Femur (tissue), 1 donor: ENCODE data around the gene SCFD1.
"Not testable (repeated sequence)": the region's sequence is repeated elsewhere in the genome, so short reads cannot be mapped to it uniquely, and the experiment has no call there.

Experiments
- DNase-seq: peaks from one replicate; pipeline ENCODE4 v3.0.0-alpha.2; 2017

Gene SCFD1, protein sequence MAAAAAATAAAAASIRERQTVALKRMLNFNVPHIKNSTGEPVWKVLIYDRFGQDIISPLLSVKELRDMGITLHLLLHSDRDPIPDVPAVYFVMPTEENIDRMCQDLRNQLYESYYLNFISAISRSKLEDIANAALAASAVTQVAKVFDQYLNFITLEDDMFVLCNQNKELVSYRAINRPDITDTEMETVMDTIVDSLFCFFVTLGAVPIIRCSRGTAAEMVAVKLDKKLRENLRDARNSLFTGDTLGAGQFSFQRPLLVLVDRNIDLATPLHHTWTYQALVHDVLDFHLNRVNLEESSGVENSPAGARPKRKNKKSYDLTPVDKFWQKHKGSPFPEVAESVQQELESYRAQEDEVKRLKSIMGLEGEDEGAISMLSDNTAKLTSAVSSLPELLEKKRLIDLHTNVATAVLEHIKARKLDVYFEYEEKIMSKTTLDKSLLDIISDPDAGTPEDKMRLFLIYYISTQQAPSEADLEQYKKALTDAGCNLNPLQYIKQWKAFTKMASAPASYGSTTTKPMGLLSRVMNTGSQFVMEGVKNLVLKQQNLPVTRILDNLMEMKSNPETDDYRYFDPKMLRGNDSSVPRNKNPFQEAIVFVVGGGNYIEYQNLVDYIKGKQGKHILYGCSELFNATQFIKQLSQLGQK

DNA sequence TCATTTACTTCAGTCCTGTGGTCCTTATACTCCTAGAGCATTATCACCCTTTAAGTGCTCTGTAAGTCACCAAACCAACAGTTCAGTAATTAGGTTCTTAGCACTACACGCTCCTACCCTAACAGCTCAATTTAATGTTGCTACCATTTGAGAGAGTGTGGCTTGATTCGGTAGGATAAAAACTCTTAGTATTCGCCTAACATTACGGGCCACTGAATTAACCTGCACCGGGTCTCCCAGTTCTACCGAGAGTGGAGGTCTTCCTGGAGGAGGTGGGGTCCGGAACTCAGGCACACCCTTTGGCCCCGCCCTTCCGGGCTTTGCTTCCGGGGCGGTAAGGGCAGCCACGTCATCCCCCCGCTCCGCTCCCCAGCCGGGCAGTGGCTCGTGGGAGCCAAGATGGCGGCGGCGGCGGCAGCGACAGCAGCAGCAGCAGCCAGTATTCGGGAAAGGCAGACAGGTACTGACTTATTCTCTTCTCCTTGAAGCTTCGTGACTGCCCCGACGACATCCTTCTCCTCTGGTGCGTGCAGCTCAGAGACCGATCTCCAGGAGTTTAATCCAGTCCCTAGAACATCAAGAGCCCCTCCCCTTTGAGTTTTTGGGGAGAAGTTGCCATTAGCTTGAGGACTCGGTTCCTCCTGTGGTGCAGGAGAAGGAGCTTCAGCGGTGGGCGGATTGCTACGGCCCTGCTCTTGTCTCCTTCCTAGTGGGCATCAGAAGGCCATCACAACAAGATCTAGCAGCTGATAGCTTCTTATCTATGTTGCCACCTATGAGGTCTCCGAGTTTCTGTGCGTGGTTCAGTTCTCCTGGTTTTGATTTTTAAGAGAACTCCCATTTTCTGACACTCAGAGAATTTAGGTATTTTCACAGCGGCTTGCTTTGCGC, at the start of gene SCFD1:
Gene SCFD1 (plus strand): TSS at position 380 of the 891 bp plus-strand sequence. CDS start 20 bp downstream, at position 400.
- DNase-seq = peak; percentile 97

DNA sequence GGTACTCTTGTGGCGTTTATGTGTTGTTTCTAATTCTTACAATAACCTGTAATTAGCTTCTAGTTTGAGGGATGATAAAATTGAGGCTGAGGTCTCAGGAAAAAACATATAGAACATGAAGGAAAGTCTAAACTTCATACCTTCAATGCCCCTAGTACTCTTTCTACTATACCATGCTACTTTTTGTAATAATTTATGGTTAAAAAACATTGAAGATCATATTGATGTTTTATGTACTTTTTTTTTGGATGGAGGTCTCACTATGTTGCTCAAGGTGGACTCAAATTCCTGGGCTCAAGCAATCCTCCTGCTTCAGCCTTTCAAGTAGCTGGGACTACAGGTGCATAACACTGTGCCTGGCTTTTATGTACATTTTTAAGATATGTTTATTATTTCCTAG, 49.3 kb upstream of the SCFD1 start:
- no peak for DNase-seq

DNA sequence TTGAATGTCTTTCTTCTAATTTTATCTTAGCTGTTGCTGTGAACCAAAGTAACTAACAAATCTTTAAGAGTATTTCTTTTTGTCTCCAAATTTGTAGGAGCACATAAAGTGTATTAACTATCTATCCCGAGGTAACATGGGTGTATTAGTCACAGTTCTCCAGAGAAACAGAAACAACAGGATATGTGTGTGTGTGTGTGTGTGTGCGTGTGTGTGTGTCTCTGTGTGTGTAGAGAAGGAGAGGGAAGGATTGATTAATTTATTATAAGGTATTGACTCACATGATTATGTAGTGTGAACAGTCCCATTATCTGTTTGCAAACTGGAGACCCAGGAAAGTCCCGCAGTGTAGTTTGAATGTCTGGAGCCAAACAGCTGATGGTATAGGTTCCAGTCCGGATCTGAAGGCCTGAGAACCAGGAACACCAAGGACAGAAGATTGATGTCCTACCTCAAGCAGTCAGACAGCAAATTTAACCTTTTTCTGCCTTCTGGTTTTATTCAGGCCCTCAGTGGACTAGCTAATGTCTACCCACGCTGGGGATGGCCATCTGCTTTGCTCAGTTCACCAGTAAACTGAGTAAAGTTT, 48.8 kb upstream of the SCFD1 start:
- DNase-seq = no peak

DNA sequence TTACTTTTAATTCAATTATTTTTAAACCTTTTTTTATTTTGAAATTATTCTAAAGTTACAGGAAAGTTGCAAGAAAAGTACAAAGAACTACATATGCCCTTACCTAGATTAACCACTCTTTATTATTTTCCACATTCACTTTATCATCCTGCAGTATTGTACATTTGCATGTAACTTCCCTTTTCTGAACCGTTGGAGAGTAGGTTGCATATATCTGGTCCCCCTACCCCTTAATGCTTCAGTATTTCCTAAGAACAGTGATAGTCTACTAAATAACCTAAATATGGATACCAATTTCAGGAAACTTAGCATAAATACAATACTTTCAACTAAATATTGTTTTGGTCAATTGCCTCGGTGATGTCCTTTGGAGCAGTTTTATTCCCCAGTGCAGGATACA, 48.2 kb upstream of the SCFD1 start:
- no peak for DNase-seq

DNA sequence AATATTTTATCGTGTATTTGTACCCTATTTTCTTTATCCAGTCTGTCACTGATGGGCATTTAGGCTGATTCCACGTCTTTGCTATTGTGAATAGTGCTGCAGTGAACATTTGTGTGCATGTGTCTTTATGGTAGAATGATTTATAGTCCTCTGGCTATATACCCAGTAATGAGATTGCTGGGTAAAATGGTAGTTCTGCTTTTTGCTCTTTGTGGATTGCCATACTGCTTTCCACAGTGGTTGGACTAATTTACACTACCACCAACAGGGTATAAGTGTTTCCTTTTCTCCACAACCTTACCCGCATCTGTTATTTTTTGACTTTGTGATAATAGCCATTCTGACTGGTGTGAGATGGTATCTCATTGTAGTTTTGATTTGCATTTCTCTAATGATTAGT, 47.3 kb upstream of the SCFD1 start:
- DNase-seq = not testable (repeated sequence)

DNA sequence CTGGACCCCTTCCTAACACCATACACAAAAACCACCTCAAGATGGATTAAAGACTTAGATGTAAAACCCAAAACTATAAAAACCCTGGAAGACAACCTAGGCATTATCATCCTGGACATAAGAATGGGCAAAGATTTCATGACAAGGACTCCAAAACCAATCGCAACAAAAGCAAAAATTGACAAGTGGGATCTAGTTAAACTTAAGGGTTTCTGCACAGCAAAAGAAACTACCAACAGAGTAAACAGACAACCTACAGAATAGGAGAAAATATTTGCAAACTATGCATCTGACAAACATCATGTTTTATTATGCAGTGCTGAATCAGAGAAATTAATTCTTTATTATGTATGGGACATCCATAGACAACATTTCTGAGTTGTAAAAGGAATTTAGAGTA, 45.8 kb upstream of the SCFD1 start:
- not testable (repeated sequence) for DNase-seq

DNA sequence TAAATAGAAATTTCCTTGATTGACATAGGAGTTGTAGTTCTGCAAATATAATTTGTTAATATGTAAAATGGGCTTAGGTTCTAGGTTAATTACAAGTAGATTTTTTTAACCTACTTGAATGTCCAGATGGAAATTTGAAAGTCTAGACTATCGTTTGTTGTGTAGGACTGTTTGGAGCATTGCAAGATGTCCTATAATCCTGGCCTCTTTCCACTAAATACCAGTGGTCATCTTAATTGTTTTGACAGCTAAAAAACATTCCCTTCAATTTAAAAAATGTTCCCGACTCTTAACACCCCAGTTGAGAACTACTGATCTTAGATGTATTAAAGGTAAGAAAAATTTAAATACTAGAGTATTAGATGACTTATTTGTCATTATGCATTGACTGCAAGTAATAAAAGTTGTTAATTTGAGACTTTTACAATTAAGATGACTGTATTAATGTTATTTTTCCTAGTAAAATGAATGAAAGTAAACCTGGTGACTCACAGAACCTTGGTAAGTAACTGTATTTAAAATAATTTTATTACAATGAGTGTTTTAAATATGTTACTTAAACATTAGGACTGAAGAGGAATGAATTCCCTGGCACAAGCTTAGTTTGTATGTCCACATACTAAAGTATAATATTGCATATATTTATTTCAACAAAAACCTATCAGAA, 41.4 kb upstream of the SCFD1 start:
- no peak for DNase-seq

DNA sequence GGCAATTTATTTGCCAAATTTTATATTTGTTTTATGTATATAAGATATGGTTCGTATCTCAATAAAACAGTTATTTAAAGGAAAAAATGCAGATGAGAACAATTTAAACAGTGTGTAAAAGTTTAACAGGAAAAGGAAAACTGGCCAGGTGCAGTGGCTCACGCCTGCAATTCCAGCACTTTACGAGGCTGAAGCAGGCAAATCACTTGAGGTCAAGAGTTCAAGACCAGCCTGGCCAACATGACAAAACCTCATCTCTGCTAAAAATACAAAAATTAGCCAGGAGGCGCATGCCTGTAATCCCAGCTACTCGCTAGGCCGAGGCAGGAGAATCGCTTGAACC, 40.9 kb upstream of the SCFD1 start:
- DNase-seq = no peak

DNA sequence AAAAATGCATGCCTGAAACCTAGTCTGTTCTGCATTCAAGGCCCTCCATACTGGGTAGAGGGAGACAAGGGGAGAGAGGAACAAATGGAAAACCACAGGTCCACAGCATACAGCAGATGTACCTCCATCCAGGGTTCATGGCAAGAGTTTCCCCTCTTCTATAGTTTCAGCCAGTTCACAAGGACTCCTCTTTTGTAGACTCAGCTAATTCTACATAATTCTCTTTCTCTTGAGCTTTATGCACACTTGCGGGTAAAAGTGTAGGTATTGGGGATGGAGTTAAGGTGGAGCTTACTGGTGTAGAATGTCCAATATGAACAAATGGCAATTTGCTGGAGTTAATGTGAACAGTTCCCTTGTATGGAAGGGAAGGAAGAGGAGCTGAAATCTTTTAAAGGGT, 39.7 kb upstream of the SCFD1 start:
- no peak for DNase-seq

DNA sequence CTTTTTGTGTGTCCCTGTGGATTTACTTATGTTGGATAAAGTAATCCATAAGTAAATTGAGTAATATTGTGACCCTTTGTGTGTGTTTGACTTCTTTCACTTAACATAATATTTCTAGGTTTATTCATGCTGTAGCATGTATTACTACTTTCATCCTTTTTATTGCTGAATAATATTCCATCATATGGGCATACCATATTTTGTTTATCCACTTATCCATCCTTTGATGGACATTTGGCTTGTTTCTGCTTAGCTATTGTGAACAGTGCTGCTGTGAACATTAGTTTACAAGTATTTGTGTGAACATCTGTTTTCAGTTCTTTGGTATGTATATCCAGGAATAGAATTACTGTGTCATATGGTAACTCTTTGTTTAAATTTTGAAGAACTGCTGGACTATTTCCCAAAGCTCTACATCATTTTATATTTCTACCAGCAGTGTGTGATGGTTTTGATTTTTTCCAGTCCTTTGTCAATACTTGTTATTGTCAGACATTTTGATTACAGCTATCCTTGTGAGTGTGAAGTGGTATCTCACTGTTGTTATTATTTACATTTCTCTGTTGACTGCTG, 38.0 kb upstream of the SCFD1 start:
- DNase-seq = no peak

DNA sequence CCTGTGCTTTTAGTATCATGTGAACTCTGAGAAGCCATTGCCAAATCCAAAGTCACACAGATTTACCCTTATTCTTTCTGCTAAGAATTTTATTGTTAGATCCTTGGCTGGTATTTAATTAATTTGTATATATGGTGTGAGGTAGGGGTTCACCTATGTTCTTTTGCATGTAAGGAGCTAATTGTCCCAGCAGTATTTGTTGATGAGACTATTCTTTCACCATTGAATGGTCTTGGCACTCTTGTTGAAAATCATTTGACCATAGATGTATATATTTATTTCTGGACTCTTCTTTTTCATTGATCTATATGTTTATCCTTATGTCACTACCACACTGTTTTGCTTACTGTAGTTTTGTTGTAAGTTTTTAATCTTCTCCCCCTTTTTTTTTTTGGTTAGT, 36.9 kb upstream of the SCFD1 start:
- DNase-seq = no peak

DNA sequence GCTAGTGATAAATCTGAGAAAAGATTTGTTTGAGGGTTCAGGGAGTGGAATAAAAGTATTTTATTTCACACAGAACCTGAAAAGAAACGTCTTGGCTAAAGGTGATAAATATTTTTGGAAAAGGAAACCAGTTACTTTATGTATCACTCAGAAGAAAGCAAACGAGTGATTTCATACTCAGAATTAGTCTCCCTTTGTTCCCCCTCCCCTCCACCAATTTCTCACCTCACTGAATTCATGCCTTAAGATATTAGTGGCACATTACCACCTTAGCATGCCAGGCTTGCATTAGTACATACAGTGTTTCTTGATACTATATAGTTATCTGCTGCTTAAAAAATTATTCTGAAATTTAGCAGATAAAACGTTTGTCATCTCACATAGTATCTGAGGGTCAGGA, 35.0 kb upstream of the SCFD1 start:
- DNase-seq = no peak

DNA sequence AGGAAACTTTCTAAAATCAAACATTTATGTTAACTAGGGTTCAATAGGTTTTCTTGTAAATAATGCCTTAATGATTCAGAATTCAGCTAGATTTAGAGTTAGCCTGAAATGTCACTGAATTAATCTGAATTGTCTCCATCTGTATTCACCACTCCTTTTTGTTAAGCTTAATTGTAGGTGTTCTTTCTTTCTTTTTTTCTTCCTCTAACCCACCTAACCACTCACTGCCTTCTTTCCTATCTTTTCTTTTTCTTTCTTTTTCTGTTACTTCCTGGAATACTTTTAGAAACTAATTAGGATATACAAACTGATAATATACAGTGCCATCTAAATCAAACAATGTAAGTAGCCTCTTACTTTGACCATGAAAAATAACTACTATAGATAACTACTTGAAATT, 33.2 kb upstream of the SCFD1 start:
- no peak for DNase-seq

DNA sequence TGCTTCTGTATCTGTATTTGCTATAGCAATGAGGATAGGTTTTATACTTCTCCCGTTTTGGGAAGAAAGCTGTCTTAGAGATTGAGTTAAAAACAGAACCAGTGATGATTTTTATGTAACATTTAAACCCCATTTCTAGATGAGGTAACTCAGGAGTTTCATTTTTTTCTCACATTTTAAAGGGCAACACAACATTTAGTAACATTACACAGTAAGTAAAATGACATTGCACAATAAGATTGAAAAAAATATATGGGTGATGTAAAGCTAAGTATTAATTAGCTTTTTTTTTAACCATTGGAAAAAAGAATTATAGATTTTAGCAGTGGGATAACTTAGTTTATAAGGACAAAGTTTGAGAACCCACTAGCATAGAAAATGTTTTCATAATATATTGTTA, 25.2 kb upstream of the SCFD1 start:
- no peak for DNase-seq

DNA sequence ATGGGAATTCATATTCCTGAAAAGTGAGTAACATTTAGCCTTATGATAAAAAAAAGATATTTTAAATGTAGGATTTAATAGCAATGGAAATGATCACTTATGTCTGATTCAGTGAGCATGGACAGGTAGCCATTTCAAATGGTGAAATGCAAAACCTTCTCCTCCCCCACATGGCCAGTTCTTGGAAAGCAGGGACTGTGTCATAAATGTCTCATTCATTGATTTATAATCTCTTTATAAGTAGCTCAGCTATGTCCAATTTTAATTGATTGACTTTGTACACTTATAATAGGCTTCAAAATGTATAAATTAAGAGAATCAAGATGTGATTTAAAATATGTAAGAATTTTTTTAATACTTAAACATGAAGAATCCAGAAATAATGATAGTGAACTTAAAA, 24.6 kb upstream of the SCFD1 start:
- DNase-seq = no peak

DNA sequence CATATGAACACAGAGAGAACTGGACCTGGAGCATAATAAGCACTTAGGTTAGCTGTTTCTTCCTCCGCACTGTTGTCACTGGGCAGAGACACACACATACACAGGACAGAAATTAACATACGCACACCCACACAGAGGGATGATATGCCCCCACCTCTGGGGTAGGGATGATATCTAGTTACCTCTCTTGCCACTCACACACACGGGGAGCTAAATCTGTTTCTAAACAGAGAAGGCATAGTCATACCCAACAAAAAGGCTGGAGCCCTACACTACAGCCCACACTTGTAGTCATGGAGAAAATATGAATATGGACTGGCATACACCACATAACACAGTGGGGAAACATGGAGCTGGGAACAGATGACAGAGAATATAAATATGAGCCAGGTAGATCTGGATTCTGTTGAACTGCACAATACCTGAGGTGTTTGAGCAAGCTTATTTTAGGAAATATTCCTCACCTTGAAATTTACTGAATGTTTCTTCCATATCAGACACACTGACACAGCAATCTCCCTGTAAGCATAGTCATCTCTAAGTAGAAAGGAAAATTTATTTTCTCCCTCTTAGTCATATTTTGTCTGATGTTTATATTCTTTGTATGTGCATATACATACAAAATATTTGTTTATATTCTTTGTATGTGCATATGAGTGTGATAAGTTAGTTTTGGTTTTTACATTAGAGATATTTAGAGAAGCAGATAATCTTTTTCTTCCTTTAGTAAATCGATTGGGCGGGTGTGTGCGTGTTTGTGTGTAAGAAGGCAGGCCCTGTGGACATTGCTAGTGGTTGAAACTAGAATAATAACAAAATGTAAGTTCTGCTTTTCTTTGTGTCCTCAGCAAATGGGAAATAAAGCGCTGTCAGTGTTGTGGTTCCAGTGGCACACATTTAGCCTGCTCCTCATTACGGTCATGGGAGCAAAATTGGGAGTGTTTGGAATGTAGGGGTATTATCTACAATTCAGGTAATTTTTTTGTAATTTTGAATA, 20.9 kb upstream of the SCFD1 start:
- no peak for DNase-seq

DNA sequence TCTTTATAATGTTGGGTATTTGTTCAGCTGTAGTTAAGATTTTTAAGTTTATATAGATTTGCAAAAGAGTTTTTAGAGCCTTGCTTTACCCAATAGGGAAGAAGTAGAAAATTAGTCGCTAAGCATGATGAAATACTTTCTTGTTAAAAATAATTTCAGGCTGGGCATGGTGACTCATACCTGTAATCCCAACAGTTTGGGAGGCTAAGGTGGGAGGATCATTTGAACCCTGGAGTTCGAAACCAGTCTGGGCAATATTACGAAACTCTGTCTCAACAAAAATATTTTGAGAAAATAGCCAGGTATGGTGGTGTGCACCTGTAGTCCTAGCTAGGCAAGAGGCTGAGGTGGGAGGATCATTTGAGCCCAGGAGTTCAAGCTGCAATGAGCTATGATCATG, 18.7 kb upstream of the SCFD1 start:
- no peak for DNase-seq

DNA sequence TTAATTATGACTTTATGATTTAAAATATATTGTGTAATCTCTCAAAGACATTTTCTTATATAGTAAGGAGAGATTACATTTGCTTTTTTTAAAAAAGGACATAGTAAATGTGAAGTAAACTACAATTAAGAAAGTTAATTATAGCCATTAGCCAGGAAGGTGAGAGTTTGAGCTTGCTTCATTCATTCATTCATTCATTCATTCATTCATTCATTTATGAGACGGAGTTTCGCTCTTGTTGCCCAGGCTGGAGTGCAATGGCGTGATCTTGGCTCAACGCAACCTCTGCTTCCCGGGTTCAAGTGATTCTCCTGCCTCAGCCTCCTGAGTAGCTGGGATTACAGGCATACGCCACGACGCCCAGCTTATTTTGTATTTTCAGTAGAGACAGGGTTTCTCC, 17.4 kb upstream of the SCFD1 start:
- DNase-seq = not testable (repeated sequence)

DNA sequence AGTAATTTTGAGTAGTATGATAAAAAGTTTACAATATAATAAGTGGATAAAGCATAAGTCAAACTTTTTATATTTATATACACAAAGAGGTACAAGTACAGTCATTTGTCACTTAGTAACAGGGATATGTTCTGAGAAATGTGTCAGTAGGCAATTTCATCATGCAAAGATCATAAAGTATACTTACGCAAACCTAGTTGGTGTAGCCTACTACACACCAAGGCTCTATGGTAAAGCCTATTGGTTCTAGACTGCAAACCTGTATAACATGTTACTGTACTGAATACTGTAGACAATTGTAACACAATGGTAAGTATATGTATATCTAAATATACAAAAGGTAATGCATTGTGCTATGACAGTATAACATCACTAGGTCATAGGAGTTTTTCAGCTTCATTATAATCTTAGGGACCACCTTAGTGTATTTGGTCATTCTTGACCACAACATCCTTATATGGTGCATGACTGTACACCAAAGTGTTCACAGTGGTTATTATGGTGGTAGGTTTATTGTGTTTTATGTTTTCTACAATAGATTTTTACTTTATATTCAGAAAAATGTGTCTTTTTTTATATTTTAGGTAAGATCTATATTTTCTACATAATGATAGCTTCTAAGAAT, 14.9 kb upstream of the SCFD1 start:
- DNase-seq = no peak

DNA sequence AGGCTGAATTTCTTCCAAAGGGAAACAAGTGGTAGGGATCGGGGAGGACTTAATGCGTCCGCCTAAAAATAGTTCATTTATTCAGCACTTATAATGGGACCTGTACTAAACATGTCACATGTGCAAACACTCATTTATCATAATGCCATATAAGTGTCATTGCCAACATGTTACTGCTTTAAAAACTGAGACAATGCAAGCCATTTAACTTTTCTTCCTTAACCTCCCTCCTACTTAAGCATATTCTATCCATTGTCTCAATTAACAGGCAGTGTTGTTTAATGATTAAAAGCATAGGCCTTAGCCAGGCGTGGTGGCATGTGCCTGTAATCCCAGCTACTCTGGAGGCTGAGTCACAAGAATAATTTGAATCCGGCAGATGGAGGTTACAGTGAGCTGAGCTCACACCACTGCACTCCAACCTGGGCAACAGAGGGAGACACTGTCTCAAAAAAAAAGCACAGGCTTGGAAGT, 13.5 kb upstream of the SCFD1 start:
- no peak for DNase-seq
